Type B pancreatic cell (in vitro differentiated cells): ENCODE results near the gene CTNNB1. TPM values are rescaled to one million over a fixed set of nuclear protein-coding genes. Genes with fewer than 3 reads are reported as not detected.

ENCODE experiments used
- DNase-seq: peaks from one replicate; pipeline ENCODE4 v3.0.0; 2021; ENCODE audit warnings: mixed read lengths; ENCODE audit not compliant: unreplicated experiment; ENCODE audit errors: extremely low spot score
- H3K27ac Mint-ChIP-seq: 2 replicates; pipeline ENCODE4 v1.8.0; 2021; ENCODE audit warnings: mild to moderate bottlenecking, mixed read lengths
- H3K27me3 Mint-ChIP-seq: 2 replicates; pipeline ENCODE4 v1.8.0; 2021; ENCODE audit warnings: mixed read lengths
- H3K36me3 Mint-ChIP-seq: 2 replicates; pipeline ENCODE4 v1.8.0; 2021; ENCODE audit warnings: mixed read lengths
- H3K4me1 Mint-ChIP-seq: one replicate; pipeline ENCODE4 v1.8.0; 2021; ENCODE audit warnings: mixed read lengths; ENCODE audit not compliant: unreplicated experiment
- H3K4me3 Mint-ChIP-seq: 2 replicates; pipeline ENCODE4 v1.8.0; 2021; ENCODE audit warnings: mild to moderate bottlenecking, mixed read lengths
- H3K9me3 Mint-ChIP-seq: 2 replicates; pipeline ENCODE4 v1.8.0; 2021; ENCODE audit warnings: mixed read lengths
- CTCF ChIP-seq: fragments of 200-600 bp; sonication (generic); conservative IDR thresholded peaks from 2 replicates; pipeline ENCODE4 v1.5.0; 2021; ENCODE audit warnings: antibody characterized with exemption, mild to moderate bottlenecking
- total RNA-seq: library from RNA; stranded (reverse); gene quantifications from 2 replicates; pipeline ENCODE4 v1.2.1, GENCODE V29; 2021; ENCODE audit warnings: low replicate concordance

Gene CTNNB1
- total RNA-seq, 1 donor from 2014 or later = 471 TPM

GRCh38 chr3:41247055-41248004 is 48.0 kb downstream of the CTNNB1 start:
- no peak for TF ChIP-seq CTCF
- H3K27me3 Mint-ChIP-seq = no peaks in the 10 kb centered on the region
- peaks cover 13% of the 10 kb centered on the region for H3K4me1 Mint-ChIP-seq
- H3K27ac Mint-ChIP-seq = no peak overlapping the region
- H3K36me3 Mint-ChIP-seq = peaks cover 19% of the 10 kb centered on the region
- DNase-seq = no peak
- no peak overlapping the region for H3K4me3 Mint-ChIP-seq
- H3K9me3 Mint-ChIP-seq = no peaks in the 10 kb centered on the region

- H3K27me3 Mint-ChIP-seq = no peaks in the 10 kb centered on the region
- H3K9me3 Mint-ChIP-seq = no peaks in the 10 kb centered on the region
- no peak for DNase-seq
- no peak overlapping the region for H3K4me3 Mint-ChIP-seq
- no peak for TF ChIP-seq CTCF
- peak overlapping the region; percentile 16 for H3K27ac Mint-ChIP-seq
- peaks cover 13% of the 10 kb centered on the region for H3K36me3 Mint-ChIP-seq
- peaks cover 13% of the 10 kb centered on the region for H3K4me1 Mint-ChIP-seq
Measured at GRCh38 chr3:41248525-41248924, 49.2 kb downstream of the CTNNB1 start.

GRCh38 chr3:41249318-41249717 is 50.0 kb downstream of the CTNNB1 start:
- no peaks in the 10 kb centered on the region for H3K27me3 Mint-ChIP-seq
- TF ChIP-seq CTCF = no peak
- no peaks in the 10 kb centered on the region for H3K9me3 Mint-ChIP-seq

GRCh38 chr3:41250825-41251224 is 51.5 kb downstream of the CTNNB1 start:
- Mint-ChIP-seq H3K9me3 (no peaks in the 10 kb centered on the region), H3K27me3 (no peaks in the 10 kb centered on the region), H3K4me3 (no peak overlapping the region), H3K4me1 (peaks cover 4% of the 10 kb centered on the region), H3K36me3 (no peaks in the 10 kb centered on the region), H3K27ac (no peak overlapping the region)
- TF ChIP-seq CTCF = no peak
- no peak for DNase-seq

More at GRCh38 chr3:41249318-41249717, 50.0 kb downstream of the CTNNB1 start:
- peaks cover 7% of the 10 kb centered on the region for H3K4me1 Mint-ChIP-seq
- H3K36me3 Mint-ChIP-seq = peaks cover 7% of the 10 kb centered on the region
- H3K27ac Mint-ChIP-seq = no peak overlapping the region
- no peak for DNase-seq
- H3K4me3 Mint-ChIP-seq = no peak overlapping the region

GRCh38 chr3:41251593-41251992 is 52.3 kb downstream of the CTNNB1 start:
- Mint-ChIP-seq H3K27me3 (no peaks in the 10 kb centered on the region), H3K4me3 (no peak overlapping the region), H3K36me3 (no peaks in the 10 kb centered on the region), H3K9me3 (no peaks in the 10 kb centered on the region), H3K27ac (no peak overlapping the region), H3K4me1 (peaks cover under 1% of the 10 kb centered on the region)
- no peak for TF ChIP-seq CTCF
- DNase-seq = no peak
